Astrocyte (in vitro differentiated cells and primary cell): ENCODE measurements around the gene NFAM1. TPM values are rescaled to one million over a fixed set of nuclear protein-coding genes. Genes with fewer than 3 reads are reported as not detected.
A peak's percentile ranks its signal among the peaks of the same experiment; 100 is the strongest.

ENCODE experiments used
- DNase-seq: peaks from one replicate; pipeline ENCODE4 v3.0.0-alpha.2; 2010; ENCODE audit warnings: low read depth
- FAIRE-seq: peaks from 2 replicates; lab custom pipeline; 2011; peaks lifted over from hg19 to GRCh38; lab: Jason Lieb, UNC
- H2AFZ ChIP-seq: 2 replicates; pipeline ENCODE4 v1.6.0; 2012; ENCODE audit warnings: low read depth, low read length, inconsistent platforms
- H3K27ac ChIP-seq: 2 replicates; pipeline ENCODE4 v1.5.1; 2011; ENCODE audit warnings: low read depth, low read length, inconsistent platforms
- H3K27me3 ChIP-seq: 2 replicates; pipeline ENCODE4 v1.6.0; 2011; ENCODE audit warnings: low read length, inconsistent platforms; ENCODE audit not compliant: insufficient read depth
- H3K36me3 ChIP-seq: 2 replicates; pipeline ENCODE4 v1.5.1; 2011; ENCODE audit warnings: low read length, inconsistent platforms; ENCODE audit not compliant: insufficient read depth
- H3K4me1 ChIP-seq: 2 replicates; pipeline ENCODE4 v1.5.1; 2011; ENCODE audit warnings: low read length, inconsistent platforms; ENCODE audit not compliant: insufficient read depth
- H3K4me2 ChIP-seq: 2 replicates; pipeline ENCODE4 v1.6.0; 2012; ENCODE audit warnings: low read length, inconsistent platforms
- H3K4me3 ChIP-seq: 2 replicates; pipeline ENCODE4 v1.5.1; 2011; ENCODE audit warnings: low read depth, mild to moderate bottlenecking, low read length, inconsistent platforms; ENCODE audit not compliant: insufficient read depth
- H3K79me2 ChIP-seq: 2 replicates; pipeline ENCODE4 v1.6.0; 2012; ENCODE audit warnings: mild to moderate bottlenecking, low read length, inconsistent platforms; ENCODE audit not compliant: insufficient read depth
- H3K9ac ChIP-seq: 2 replicates; pipeline ENCODE4 v1.6.0; 2012; ENCODE audit warnings: mild to moderate bottlenecking, low read length, inconsistent platforms
- H3K9me3 ChIP-seq: 2 replicates; pipeline ENCODE4 v1.5.1; 2012; ENCODE audit warnings: low read depth, mild to moderate bottlenecking, low read length, inconsistent platforms; ENCODE audit not compliant: insufficient read depth
- H4K20me1 ChIP-seq: 2 replicates; pipeline ENCODE4 v1.6.0; 2012; ENCODE audit warnings: low read length, inconsistent platforms; ENCODE audit not compliant: insufficient read depth
- H3K27ac Mint-ChIP-seq: one replicate; pipeline ENCODE4 v1.8.0; 2021; ENCODE audit warnings: mild to moderate bottlenecking, mixed read lengths; ENCODE audit not compliant: unreplicated experiment
- H3K27me3 Mint-ChIP-seq: one replicate; pipeline ENCODE4 v1.8.0; 2021; ENCODE audit warnings: low read depth, mixed read lengths; ENCODE audit not compliant: unreplicated experiment
- H3K36me3 Mint-ChIP-seq: one replicate; pipeline ENCODE4 v1.8.0; 2021; ENCODE audit warnings: low read depth, mixed read lengths; ENCODE audit not compliant: unreplicated experiment
- H3K4me1 Mint-ChIP-seq: one replicate; pipeline ENCODE4 v1.8.0; 2021; ENCODE audit warnings: low read depth, mixed read lengths; ENCODE audit not compliant: unreplicated experiment
- H3K4me3 Mint-ChIP-seq: one replicate; pipeline ENCODE4 v1.8.0; 2021; ENCODE audit warnings: mild to moderate bottlenecking, moderate library complexity, mixed read lengths; ENCODE audit not compliant: unreplicated experiment
- H3K9me3 Mint-ChIP-seq: one replicate; pipeline ENCODE4 v1.8.0; 2021; ENCODE audit warnings: mild to moderate bottlenecking, mixed read lengths; ENCODE audit not compliant: unreplicated experiment
- CTCF ChIP-seq: IDR thresholded peaks from 2 replicates; pipeline ENCODE4 v1.5.1; 2011; ENCODE audit warnings: low read depth, mild to moderate bottlenecking, inconsistent platforms, low read length, moderate library complexity; ENCODE audit not compliant: insufficient read depth
- EZH2 ChIP-seq: IDR thresholded peaks from 2 replicates; pipeline ENCODE4 v1.6.1; 2012; ENCODE audit warnings: mild to moderate bottlenecking, low read length, inconsistent platforms; ENCODE audit not compliant: insufficient read depth
- total RNA-seq: library from RNA; stranded (reverse); gene quantifications from 2 replicates; pipeline ENCODE4 v1.2.1, GENCODE V29; 2021

The NFAM1 gene
- total RNA-seq, 1 donor from 2014 or later: 0.07 TPM

- peaks cover 5% of the 10 kb centered on the region for H3K4me1 Mint-ChIP-seq
- no peak overlapping the region for H3K4me3 ChIP-seq
Measured at GRCh38 chr22:42366806-42367581, 65.2 kb downstream of the NFAM1 start.

GRCh38 chr22:42365942-42366695 lies 66.1 kb downstream of the NFAM1 start:
- Mint-ChIP-seq H3K36me3 (no peaks in the 10 kb centered on the region), H3K27me3 (peaks cover 53% of the 10 kb centered on the region), H3K4me1 (peaks cover 5% of the 10 kb centered on the region), H3K4me3 (no peak overlapping the region), H3K9me3 (no peaks in the 10 kb centered on the region), H3K27ac (no peak overlapping the region)
- H3K4me3 ChIP-seq: no peak overlapping the region
- H2AFZ ChIP-seq: no peak overlapping the region
- peaks cover 30% of the 10 kb centered on the region for H3K27me3 ChIP-seq
- no peaks in the 10 kb centered on the region for H3K79me2 ChIP-seq
- H3K9me3 ChIP-seq: no peaks in the 10 kb centered on the region
- H3K27ac ChIP-seq: no peak overlapping the region
- peaks cover 24% of the 10 kb centered on the region for H3K4me1 ChIP-seq
- no peak overlapping the region for H3K4me2 ChIP-seq
- TF ChIP-seq CTCF (no peak), EZH2 (peak; percentile 16)
- peaks cover 14% of the 10 kb centered on the region for H4K20me1 ChIP-seq
- H3K9ac ChIP-seq: no peak overlapping the region
- no peak for FAIRE-seq
- DNase-seq: no peak
- no peaks in the 10 kb centered on the region for H3K36me3 ChIP-seq

More at GRCh38 chr22:42366806-42367581, 65.2 kb downstream of the NFAM1 start:
- no peaks in the 10 kb centered on the region for H3K36me3 Mint-ChIP-seq
- H3K9me3 Mint-ChIP-seq: no peaks in the 10 kb centered on the region
- Histone ChIP-seq H4K20me1 (peaks cover 14% of the 10 kb centered on the region), H3K27me3 (peaks cover 30% of the 10 kb centered on the region), H3K4me1 (peaks cover 24% of the 10 kb centered on the region), H3K36me3 (no peaks in the 10 kb centered on the region), H3K9me3 (no peaks in the 10 kb centered on the region), H3K9ac (no peak overlapping the region), H3K79me2 (no peaks in the 10 kb centered on the region), H3K4me2 (no peak overlapping the region), H2AFZ (no peak overlapping the region), H3K27ac (no peak overlapping the region)
- no peak overlapping the region for H3K27ac Mint-ChIP-seq
- H3K4me3 Mint-ChIP-seq: no peak overlapping the region
- FAIRE-seq: no peak
- H3K27me3 Mint-ChIP-seq: peaks cover 51% of the 10 kb centered on the region
- DNase-seq: no peak
- TF ChIP-seq EZH2: no peak
- TF ChIP-seq CTCF: no peak
